GM23248 (cell line): Measurements from ENCODE around the gene MYO1D. TPM values are rescaled to one million over a fixed set of nuclear protein-coding genes. Genes with fewer than 3 reads are reported as not detected.

ENCODE experiments used
- DNase-seq: peaks from one replicate; pipeline ENCODE4 v3.0.0-alpha.2; 2015
- H2AFZ ChIP-seq: fragments of 200-600 bp; sonication (generic); 2 replicates; pipeline ENCODE4 v1.6.1; 2016; ENCODE audit warnings: antibody characterized with exemption
- H3F3A ChIP-seq: fragments of 200-600 bp; sonication (generic); 2 replicates; pipeline ENCODE4 v1.6.1; 2016; ENCODE audit warnings: mild to moderate bottlenecking, antibody characterized with exemption, mixed run types; ENCODE audit not compliant: insufficient read depth
- H3K27ac ChIP-seq: fragments of 200-600 bp; sonication (generic); 2 replicates; pipeline ENCODE4 v1.5.1; 2016; ENCODE audit warnings: mild to moderate bottlenecking
- H3K27me3 ChIP-seq: fragments of 200-600 bp; sonication (generic); replicated peaks from 2 replicates; pipeline ENCODE4 v1.6.1; 2016; ENCODE audit warnings: mild to moderate bottlenecking; ENCODE audit not compliant: insufficient read depth
- H3K36me3 ChIP-seq: fragments of 200-600 bp; sonication (generic); 2 replicates; pipeline ENCODE4 v1.6.1; 2016; ENCODE audit warnings: low read depth, mild to moderate bottlenecking
- H3K4me1 ChIP-seq: fragments of 200-600 bp; sonication (generic); 2 replicates; pipeline ENCODE4 v1.6.1; 2016; ENCODE audit warnings: mild to moderate bottlenecking; ENCODE audit not compliant: insufficient read depth
- H3K4me2 ChIP-seq: fragments of 200-600 bp; sonication (generic); one replicate; pipeline ENCODE4 v1.6.1; 2016; ENCODE audit warnings: mild to moderate bottlenecking; ENCODE audit not compliant: unreplicated experiment
- H3K4me3 ChIP-seq: fragments of 200-600 bp; sonication (generic); 2 replicates; pipeline ENCODE4 v1.5.1; 2016; ENCODE audit warnings: mild to moderate bottlenecking
- H3K79me2 ChIP-seq: fragments of 200-600 bp; sonication (generic); 2 replicates; pipeline ENCODE4 v1.6.1; 2016; ENCODE audit warnings: mild to moderate bottlenecking; ENCODE audit not compliant: insufficient read depth
- H3K9ac ChIP-seq: fragments of 200-600 bp; sonication (generic); 2 replicates; pipeline ENCODE4 v1.6.1; 2016; ENCODE audit warnings: mild to moderate bottlenecking
- H3K9me2 ChIP-seq: fragments of 200-600 bp; sonication (generic); 2 replicates; pipeline ENCODE4 v1.6.1; 2016; ENCODE audit warnings: mixed run types, mild to moderate bottlenecking, moderate library complexity; ENCODE audit not compliant: insufficient read depth
- H3K9me3 ChIP-seq: fragments of 200-600 bp; sonication (generic); one replicate; pipeline ENCODE4 v1.6.1; 2017; ENCODE audit warnings: low read depth
- H4K20me1 ChIP-seq: fragments of 200-600 bp; sonication (generic); 2 replicates; pipeline ENCODE4 v1.6.0; 2016; ENCODE audit not compliant: insufficient read depth
- EZH2 ChIP-seq: fragments of 200-600 bp; sonication (generic); IDR thresholded peaks from 2 replicates; pipeline ENCODE4 v1.6.1; 2018; ENCODE audit warnings: antibody characterized with exemption, mild to moderate bottlenecking; ENCODE audit not compliant: insufficient read depth, poor library complexity, severe bottlenecking
- EZH2phosphoT487 ChIP-seq: fragments of 200-600 bp; sonication (generic); IDR thresholded peaks from 2 replicates; pipeline ENCODE4 v1.6.1; 2018; ENCODE audit warnings: antibody characterized with exemption, moderate library complexity, mild to moderate bottlenecking, low read depth; ENCODE audit not compliant: insufficient read depth
- WGBS, 2 experiments: methylation state at CpG; one replicate each; pipeline ENCODE4 v1.1.6; 2015 to 2017; ENCODE audit warnings: low lambda C conversion rate in 2 of 2, low coverage in 1 of 2; ENCODE audit errors: missing lambda C conversion rate in 2 of 2; 5-methylcytosine and 5-hydroxymethylcytosine counted together
- in situ Hi-C: fragments of 300-500 bp; cut with MboI; formaldehyde crosslinking; loops from 2 replicates; pipeline ENCODE4 v1.15.0; 2020
- polyA plus RNA-seq: library from polyadenylated mRNA; unstranded; fragments of >200 nt; fragmentation: Nextera tagmentation; extraction: Ambion mirVana; gene quantifications from 2 replicates; pipeline ENCODE4 v1.2.1, GENCODE V29; 2016
- total RNA-seq: library from RNA; depleted of rRNA; stranded (reverse); fragments of >200 nt; shearing (Covaris generic); gene quantifications from 2 replicates; pipeline ENCODE4 v1.2.3, GENCODE V29; 2014

MYO1D gene
- total and polyA plus RNA-seq, 2 experiments from 2014 or later, result 54.1 to 99.5 TPM

- Histone ChIP-seq H3K36me3 (no peaks in the 10 kb centered on the region), H4K20me1 (no peaks in the 10 kb centered on the region), H3K9me3 (no peaks in the 10 kb centered on the region), H3K4me1 (no peaks in the 10 kb centered on the region), H3F3A (no peaks in the 10 kb centered on the region), H3K27me3 (no peaks in the 10 kb centered on the region), H3K4me3 (no peak overlapping the region), H3K79me2 (no peaks in the 10 kb centered on the region), H3K9ac (no peak overlapping the region), H3K9me2 (no peaks in the 10 kb centered on the region), H3K4me2 (no peak overlapping the region), H2AFZ (no peak overlapping the region), H3K27ac (no peak overlapping the region)
- in situ Hi-C loops, result no loop called here
- 94 to 97% methylated on average over 7 of the region's 7 CpGs for WGBS, 2 experiments
- DNase-seq, result no peak
- TF ChIP-seq EZH2phosphoT487, result no peak
- no peak for TF ChIP-seq EZH2
Measured at GRCh38 chr17:32510466-32510865, 366.5 kb downstream of the MYO1D start.

- 83 to 90% methylated on average over 5 of the region's 5 CpGs for WGBS, 2 experiments
Measured at GRCh38 chr17:32508926-32509325, 368.0 kb downstream of the MYO1D start.

GRCh38 chr17:32504166-32504990 lies 372.5 kb downstream of the MYO1D start:
- Histone ChIP-seq H3F3A (no peaks in the 10 kb centered on the region), H4K20me1 (no peaks in the 10 kb centered on the region), H3K27ac (no peak overlapping the region), H3K79me2 (no peaks in the 10 kb centered on the region), H2AFZ (no peak overlapping the region), H3K36me3 (no peaks in the 10 kb centered on the region), H3K4me1 (peaks cover 23% of the 10 kb centered on the region), H3K4me2 (peak overlapping the region; percentile 12), H3K4me3 (no peak overlapping the region), H3K27me3 (no peaks in the 10 kb centered on the region), H3K9me3 (no peaks in the 10 kb centered on the region), H3K9ac (no peak overlapping the region), H3K9me2 (no peaks in the 10 kb centered on the region)
- TF ChIP-seq EZH2, result no peak
- TF ChIP-seq EZH2phosphoT487, result no peak
- WGBS, 2 experiments, result 72 to 75% methylated on average over 18 of the region's 18 CpGs
- in situ Hi-C loops, result no loop called here
- peak; percentile 31 for DNase-seq

More at GRCh38 chr17:32508926-32509325, 368.0 kb downstream of the MYO1D start:
- Histone ChIP-seq H3K27ac (no peak overlapping the region), H3K36me3 (no peaks in the 10 kb centered on the region), H4K20me1 (no peaks in the 10 kb centered on the region), H3K4me3 (no peak overlapping the region), H3F3A (no peaks in the 10 kb centered on the region), H2AFZ (no peak overlapping the region), H3K9me2 (no peaks in the 10 kb centered on the region), H3K79me2 (no peaks in the 10 kb centered on the region), H3K9ac (no peak overlapping the region), H3K9me3 (no peaks in the 10 kb centered on the region), H3K4me1 (peaks cover 11% of the 10 kb centered on the region), H3K4me2 (no peak overlapping the region), H3K27me3 (no peaks in the 10 kb centered on the region)
- no peak for DNase-seq
- TF ChIP-seq EZH2 (no peak), EZH2phosphoT487 (no peak)
- in situ Hi-C loops, result no loop called here

- peak; percentile 51 for DNase-seq
- peaks cover 23% of the 10 kb centered on the region for H3K4me1 ChIP-seq
- no peaks in the 10 kb centered on the region for H3K9me3 ChIP-seq
- no peak overlapping the region for H3K27ac ChIP-seq
- H3K79me2 ChIP-seq, result no peaks in the 10 kb centered on the region
- H3K36me3 ChIP-seq, result no peaks in the 10 kb centered on the region
- in situ Hi-C loops, result no loop called here
- H3K9me2 ChIP-seq, result no peaks in the 10 kb centered on the region
- WGBS, 2 experiments, result 70 to 72% methylated on average over 7 of the region's 7 CpGs
- no peak overlapping the region for H3K4me2 ChIP-seq
- H3K9ac ChIP-seq, result no peak overlapping the region
- H3K4me3 ChIP-seq, result no peak overlapping the region
- H3F3A ChIP-seq, result no peaks in the 10 kb centered on the region
- no peaks in the 10 kb centered on the region for H3K27me3 ChIP-seq
- no peak overlapping the region for H2AFZ ChIP-seq
- TF ChIP-seq EZH2 (no peak), EZH2phosphoT487 (no peak)
- H4K20me1 ChIP-seq, result no peaks in the 10 kb centered on the region
Measured at GRCh38 chr17:32503251-32504165, 373.4 kb downstream of the MYO1D start.
